Measurements from ENCODE around the gene PHRF1.

Gene PHRF1

DNA sequence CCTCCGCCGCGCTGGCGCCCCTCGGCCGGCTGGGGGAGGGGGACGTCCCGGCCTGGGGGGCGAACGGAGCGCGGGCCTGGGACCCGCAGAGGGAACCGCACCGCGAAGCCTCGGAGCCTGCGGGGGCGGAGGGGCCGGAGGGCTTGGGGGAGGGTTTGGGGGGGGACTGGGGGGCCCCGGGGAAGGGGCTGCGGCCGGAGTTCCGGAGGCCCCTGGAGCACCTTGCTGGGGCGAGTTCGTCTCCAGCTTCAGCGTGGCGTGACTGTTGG, 51.0 kb downstream of the PHRF1 start:
- TF ChIP-seq, protein P1, sequence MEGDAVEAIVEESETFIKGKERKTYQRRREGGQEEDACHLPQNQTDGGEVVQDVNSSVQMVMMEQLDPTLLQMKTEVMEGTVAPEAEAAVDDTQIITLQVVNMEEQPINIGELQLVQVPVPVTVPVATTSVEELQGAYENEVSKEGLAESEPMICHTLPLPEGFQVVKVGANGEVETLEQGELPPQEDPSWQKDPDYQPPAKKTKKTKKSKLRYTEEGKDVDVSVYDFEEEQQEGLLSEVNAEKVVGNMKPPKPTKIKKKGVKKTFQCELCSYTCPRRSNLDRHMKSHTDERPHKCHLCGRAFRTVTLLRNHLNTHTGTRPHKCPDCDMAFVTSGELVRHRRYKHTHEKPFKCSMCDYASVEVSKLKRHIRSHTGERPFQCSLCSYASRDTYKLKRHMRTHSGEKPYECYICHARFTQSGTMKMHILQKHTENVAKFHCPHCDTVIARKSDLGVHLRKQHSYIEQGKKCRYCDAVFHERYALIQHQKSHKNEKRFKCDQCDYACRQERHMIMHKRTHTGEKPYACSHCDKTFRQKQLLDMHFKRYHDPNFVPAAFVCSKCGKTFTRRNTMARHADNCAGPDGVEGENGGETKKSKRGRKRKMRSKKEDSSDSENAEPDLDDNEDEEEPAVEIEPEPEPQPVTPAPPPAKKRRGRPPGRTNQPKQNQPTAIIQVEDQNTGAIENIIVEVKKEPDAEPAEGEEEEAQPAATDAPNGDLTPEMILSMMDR (IDR thresholded peaks at IDR 0.05; ENCODE audit: low read depth, low read length): no peak
- H3K4me3 ChIP-seq (ENCODE audit: low read depth, low read length): no peak overlapping the region

DNA sequence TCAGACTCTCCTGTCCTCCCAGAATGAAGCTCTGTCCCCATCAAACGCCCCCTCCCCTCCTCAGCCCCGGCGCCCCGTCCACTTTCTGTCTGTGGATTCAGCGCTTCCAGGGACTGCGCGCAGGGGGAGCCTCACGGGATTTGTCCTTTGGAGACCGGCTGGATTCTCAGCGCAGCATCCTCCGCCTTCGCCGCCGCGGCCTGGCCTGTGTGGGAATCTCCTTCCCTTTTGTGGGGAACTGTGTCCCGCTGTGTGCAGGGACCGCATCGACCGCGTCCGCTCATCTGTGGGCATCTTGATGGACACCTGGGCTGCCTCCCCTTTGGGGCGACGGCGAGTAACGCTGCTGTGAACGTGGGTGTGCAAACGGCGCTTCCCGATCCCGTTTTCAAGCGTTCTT, 51.8 kb downstream of the PHRF1 start:
- H3K4me3 ChIP-seq (ENCODE audit: low read depth, low read length): no peak overlapping the region
- TF ChIP-seq, protein P1 (IDR thresholded peaks at IDR 0.05; ENCODE audit: low read depth, low read length): no peak

DNA sequence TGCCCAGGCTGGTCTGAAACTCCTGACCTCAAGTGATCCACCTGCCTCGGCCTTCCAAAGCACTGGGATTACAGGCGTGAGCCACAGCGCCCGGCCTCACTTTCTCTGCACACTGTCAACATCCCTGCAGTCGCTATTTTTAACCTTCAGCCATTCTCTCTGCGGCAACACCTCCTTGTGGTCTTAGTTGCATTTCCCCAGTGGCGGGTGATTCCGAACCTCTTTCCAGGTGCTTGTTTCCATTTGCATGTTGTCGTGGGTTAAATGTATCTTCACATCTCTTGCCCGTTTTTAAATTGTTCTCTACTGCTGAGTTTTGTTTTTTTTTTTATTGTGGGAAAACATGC, 52.9 kb downstream of the PHRF1 start:
- TF ChIP-seq, protein P1 (IDR thresholded peaks at IDR 0.05; ENCODE audit: low read depth, low read length): no peak
- no peak overlapping the region for H3K4me3 ChIP-seq (ENCODE audit: low read depth, low read length)

DNA sequence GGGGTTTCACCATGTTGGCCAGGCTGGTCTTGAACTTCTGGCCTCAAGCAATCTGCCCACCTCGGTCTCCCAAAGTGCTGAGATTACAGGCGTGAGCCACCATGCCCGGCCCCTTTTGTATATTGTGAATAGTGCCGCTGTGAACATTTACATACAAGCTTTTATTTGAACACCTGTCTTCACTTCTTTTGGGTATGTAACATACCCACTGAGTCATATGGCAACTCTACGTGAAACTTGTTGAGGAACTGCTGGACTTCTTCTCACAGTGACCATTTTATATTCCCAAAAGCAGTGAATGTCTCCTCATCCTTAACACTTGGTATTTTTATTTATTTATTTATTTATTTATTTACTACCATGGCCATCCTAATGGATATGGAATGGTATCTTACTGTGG, 54.6 kb downstream of the PHRF1 start:
- TF ChIP-seq, protein P1 (IDR thresholded peaks at IDR 0.05; ENCODE audit: low read depth, low read length): no peak
- no peak overlapping the region for H3K4me3 ChIP-seq (ENCODE audit: low read depth, low read length)

DNA sequence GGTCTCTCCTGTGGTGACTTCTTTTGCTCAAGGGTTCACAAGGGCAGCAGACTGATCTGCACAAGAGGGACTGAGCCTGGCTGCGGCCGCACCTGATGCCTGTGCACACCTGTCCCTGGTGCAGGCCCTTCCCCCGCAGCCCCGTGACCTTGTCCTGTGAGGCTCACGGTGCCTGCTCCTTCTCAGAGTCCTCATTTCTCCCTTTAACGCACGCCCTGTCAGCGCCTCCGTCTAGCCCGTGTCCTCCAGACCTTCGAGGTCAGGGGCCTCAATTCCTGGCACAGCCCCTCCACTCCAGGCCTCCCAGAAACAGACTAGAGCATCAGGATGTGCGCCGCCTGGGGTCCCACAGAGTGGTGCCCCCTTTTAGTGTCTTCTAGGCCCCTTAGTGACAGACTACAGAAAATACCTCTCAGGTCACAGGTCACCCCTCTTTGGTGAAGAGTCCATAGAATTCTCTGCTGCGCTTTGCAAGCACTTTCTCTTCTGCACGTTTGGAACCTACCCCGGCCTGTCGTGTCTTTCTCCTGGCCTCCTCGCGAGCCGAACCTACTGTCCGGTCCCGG, 59.8 kb downstream of the PHRF1 start:
- H3K4me3 ChIP-seq (ENCODE audit: low read depth, low read length): no peak overlapping the region
- TF ChIP-seq, protein P1 (IDR thresholded peaks at IDR 0.05; ENCODE audit: low read depth, low read length): no peak

DNA sequence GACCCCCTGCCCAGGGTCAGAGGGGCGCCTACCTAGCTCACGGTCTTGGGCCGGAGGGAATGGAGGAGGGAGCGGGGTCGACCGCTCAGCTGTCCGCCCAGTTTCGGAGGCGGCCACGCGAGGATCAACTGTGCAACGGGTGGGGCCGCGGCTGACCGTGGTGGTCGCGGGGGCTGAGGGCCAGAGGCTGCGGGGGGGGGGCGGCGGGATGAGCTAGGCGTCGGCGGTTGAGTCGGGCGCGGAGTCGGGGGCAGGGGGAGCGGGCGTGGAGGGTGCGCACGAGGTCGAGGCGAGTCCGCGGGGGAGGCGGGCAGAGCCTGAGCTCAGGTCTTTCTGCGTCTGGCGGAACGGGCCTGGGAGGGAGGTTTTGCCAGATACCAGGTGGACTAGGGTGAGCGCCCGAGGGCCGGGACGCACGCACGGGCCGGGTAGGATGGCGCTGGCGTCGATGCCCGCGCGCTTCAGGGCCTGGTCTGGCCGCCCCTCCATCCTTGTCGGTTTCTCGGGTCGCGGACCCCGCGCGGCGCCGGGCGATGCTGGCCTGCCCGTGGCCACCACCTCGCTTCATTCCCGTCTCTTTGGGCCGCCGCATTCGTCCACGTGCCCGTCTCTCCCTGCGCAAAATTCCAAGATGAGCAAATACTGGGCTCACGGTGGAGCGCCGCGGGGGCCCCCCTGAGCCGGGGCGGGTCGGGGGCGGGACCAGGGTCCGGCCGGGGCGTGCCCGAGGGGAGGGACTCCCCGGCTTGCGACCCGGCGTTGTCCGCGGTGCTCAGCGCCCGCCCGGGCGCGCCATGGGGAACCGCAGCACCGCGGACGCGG, 60.5 kb downstream of the PHRF1 start, which contains the start of gene DRD4:
DRD4 (plus strand) TSS at position 759 of the 822 bp plus-strand sequence; CDS start at position 795, 36 bp downstream.
- TF ChIP-seq, protein P1 (IDR thresholded peaks at IDR 0.05; ENCODE audit: low read depth, low read length): no peak
- no peak within 1 kb of the TSS for H3K4me3 ChIP-seq (ENCODE audit: low read depth, low read length)

DNA sequence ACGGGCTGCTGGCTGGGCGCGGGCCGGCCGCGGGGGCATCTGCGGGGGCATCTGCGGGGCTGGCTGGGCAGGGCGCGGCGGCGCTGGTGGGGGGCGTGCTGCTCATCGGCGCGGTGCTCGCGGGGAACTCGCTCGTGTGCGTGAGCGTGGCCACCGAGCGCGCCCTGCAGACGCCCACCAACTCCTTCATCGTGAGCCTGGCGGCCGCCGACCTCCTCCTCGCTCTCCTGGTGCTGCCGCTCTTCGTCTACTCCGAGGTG, 61.0 kb downstream of the PHRF1 start:
- no peak overlapping the region for H3K4me3 ChIP-seq (ENCODE audit: low read depth, low read length)
- TF ChIP-seq, protein P1 (IDR thresholded peaks at IDR 0.05; ENCODE audit: low read depth, low read length): no peak

All from WI38 (cell line).